ENCODE results near the gene ZNF839. TPM values are rescaled to one million over a fixed set of nuclear protein-coding genes. Genes with fewer than 3 reads are reported as not detected.

The ZNF839 gene
- total RNA-seq, 1 donor from 2014 or later: 10.1 TPM

GRCh38 chr14:102390064-102390855 is 70.7 kb downstream of the ZNF839 start:
- H3K27me3 ChIP-seq: no peaks in the 10 kb centered on the region
- DNase-seq: no peak

More at GRCh38 chr14:102390064-102390855, 70.7 kb downstream of the ZNF839 start:
- Histone ChIP-seq H3K9me3 (no peaks in the 10 kb centered on the region), H3K4me3 (no peak overlapping the region), H3K27ac (no peak overlapping the region), H3K36me3 (no peaks in the 10 kb centered on the region), H3K4me1 (peaks cover 7% of the 10 kb centered on the region)
- no peak for ATAC-seq
- TF ChIP-seq CTCF (IDR thresholded peaks at IDR 0.05): no peak
- intact Hi-C loops (cut with DNase I): no loop called here

Other genes starting within 250 kb of the ZNF839 start
- gene HSP90AA1, start 232.7 kb upstream of the ZNF839 start, total RNA-seq: 490 TPM
- 25.2 TPM for gene WDR20, start 179.8 kb upstream of the ZNF839 start, total RNA-seq
- 6.3 TPM for gene MOK, start 14.6 kb upstream of the ZNF839 start, total RNA-seq
- 34.4 TPM for gene CINP, start 43.1 kb downstream of the ZNF839 start, total RNA-seq
- 21.4 TPM for gene TECPR2, start 43.2 kb downstream of the ZNF839 start, total RNA-seq
- gene ANKRD9, start 190.0 kb downstream of the ZNF839 start, total RNA-seq: 22.4 TPM